Neural crest cell (in vitro differentiated cells): ENCODE measurements around the gene PAX9. TPM values are rescaled to one million over a fixed set of nuclear protein-coding genes. Genes with fewer than 3 reads are reported as not detected.

ENCODE experiments used
- DNase-seq: peaks from one replicate; pipeline ENCODE4 v3.0.0; 2021; ENCODE audit warnings: low read depth, mixed read lengths, low spot score
- H3K27ac Mint-ChIP-seq: one replicate; pipeline ENCODE4 v1.8.0; 2021; ENCODE audit warnings: mild to moderate bottlenecking, mixed read lengths; ENCODE audit not compliant: unreplicated experiment
- H3K27me3 Mint-ChIP-seq: 2 replicates; pipeline ENCODE4 v1.8.0; 2021; ENCODE audit warnings: low read depth, mild to moderate bottlenecking, mixed read lengths
- H3K36me3 Mint-ChIP-seq: 2 replicates; pipeline ENCODE4 v1.8.0; 2021; ENCODE audit warnings: low read depth, mild to moderate bottlenecking, mixed read lengths
- H3K4me1 Mint-ChIP-seq: 2 replicates; pipeline ENCODE4 v1.8.0; 2021; ENCODE audit warnings: mixed read lengths
- H3K4me3 Mint-ChIP-seq: one replicate; pipeline ENCODE4 v1.8.0; 2021; ENCODE audit warnings: mild to moderate bottlenecking, mixed read lengths
- H3K9me3 Mint-ChIP-seq: 2 replicates; pipeline ENCODE4 v1.8.0; 2021; ENCODE audit warnings: mixed read lengths
- CTCF ChIP-seq: fragments of 200-600 bp; sonication (generic); conservative IDR thresholded peaks from 2 replicates; pipeline ENCODE4 v1.5.0; 2021; ENCODE audit warnings: antibody characterized with exemption, mild to moderate bottlenecking
- total RNA-seq: library from RNA; stranded (reverse); gene quantifications from 2 replicates; pipeline ENCODE4 v1.2.1, GENCODE V29; 2021

The PAX9 gene
- total RNA-seq, 1 donor from 2014 or later: not detected

GRCh38 chr14:36702474-36702873, 40.8 kb downstream of the PAX9 start:
- no peak for TF ChIP-seq CTCF
- peaks cover 7% of the 10 kb centered on the region for H3K36me3 Mint-ChIP-seq
- DNase-seq: no peak
- no peak overlapping the region for H3K27ac Mint-ChIP-seq
- no peak overlapping the region for H3K4me3 Mint-ChIP-seq
- H3K4me1 Mint-ChIP-seq: peaks cover 4% of the 10 kb centered on the region
- peaks cover 2% of the 10 kb centered on the region for H3K27me3 Mint-ChIP-seq
- peaks cover 2% of the 10 kb centered on the region for H3K9me3 Mint-ChIP-seq

GRCh38 chr14:36707570-36707969, 45.9 kb downstream of the PAX9 start:
- DNase-seq: no peak
- H3K4me3 Mint-ChIP-seq: no peak overlapping the region
- peaks cover 2% of the 10 kb centered on the region for H3K9me3 Mint-ChIP-seq
- TF ChIP-seq CTCF: no peak
- no peak overlapping the region for H3K27ac Mint-ChIP-seq
- no peaks in the 10 kb centered on the region for H3K27me3 Mint-ChIP-seq
- peaks cover 2% of the 10 kb centered on the region for H3K36me3 Mint-ChIP-seq
- H3K4me1 Mint-ChIP-seq: no peaks in the 10 kb centered on the region

DNA sequence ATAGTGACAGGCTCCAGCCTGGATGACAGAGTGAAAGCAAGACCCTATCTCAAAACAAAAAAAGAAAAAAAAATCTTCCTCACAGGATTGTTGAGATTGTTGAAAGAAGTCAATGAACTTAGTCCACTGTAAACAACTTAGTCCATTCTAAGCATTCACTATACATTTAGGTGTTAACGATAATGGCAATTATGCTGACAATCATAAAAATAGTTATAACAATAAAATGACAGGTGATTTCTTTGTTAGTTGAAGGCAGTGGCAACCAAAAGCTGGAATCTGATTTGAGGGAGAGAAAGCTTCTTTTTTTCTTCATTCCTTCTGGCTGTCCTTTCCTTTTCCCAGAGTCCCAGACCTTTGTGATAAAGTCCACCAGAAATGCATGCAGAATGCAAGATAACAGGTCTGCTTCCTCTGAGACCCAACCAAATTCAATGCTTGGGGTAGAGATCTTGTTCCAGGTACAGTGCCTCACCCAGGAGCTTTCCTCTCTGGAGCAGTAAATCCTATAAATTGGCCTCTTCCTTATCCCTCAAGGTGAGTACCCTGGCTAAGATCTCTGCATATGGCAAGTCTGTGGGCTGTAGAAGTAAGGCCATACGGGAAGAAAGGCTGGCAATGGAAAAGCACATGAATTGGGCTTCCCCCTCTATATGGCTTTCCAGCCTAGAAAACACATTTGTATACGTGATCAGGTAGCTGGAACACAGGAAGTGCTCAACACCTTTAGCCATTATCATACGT, 52.5 kb downstream of the PAX9 start:
- Mint-ChIP-seq H3K27ac (no peak overlapping the region), H3K36me3 (no peaks in the 10 kb centered on the region), H3K4me3 (no peak overlapping the region), H3K4me1 (no peaks in the 10 kb centered on the region), H3K27me3 (no peaks in the 10 kb centered on the region), H3K9me3 (no peaks in the 10 kb centered on the region)
- DNase-seq: no peak
- no peak for TF ChIP-seq CTCF

GRCh38 chr14:36716614-36717184, 55.0 kb downstream of the PAX9 start:
- H3K27ac Mint-ChIP-seq: no peak overlapping the region
- H3K4me1 Mint-ChIP-seq: no peaks in the 10 kb centered on the region
- no peaks in the 10 kb centered on the region for H3K9me3 Mint-ChIP-seq
- no peaks in the 10 kb centered on the region for H3K27me3 Mint-ChIP-seq
- no peak for TF ChIP-seq CTCF
- no peaks in the 10 kb centered on the region for H3K36me3 Mint-ChIP-seq
- no peak for DNase-seq
- no peak overlapping the region for H3K4me3 Mint-ChIP-seq

- H3K27me3 Mint-ChIP-seq: no peaks in the 10 kb centered on the region
- H3K36me3 Mint-ChIP-seq: no peaks in the 10 kb centered on the region
- no peak for TF ChIP-seq CTCF
- H3K9me3 Mint-ChIP-seq: no peaks in the 10 kb centered on the region
- no peak overlapping the region for H3K27ac Mint-ChIP-seq
- DNase-seq: no peak
- H3K4me3 Mint-ChIP-seq: no peak overlapping the region
- H3K4me1 Mint-ChIP-seq: no peaks in the 10 kb centered on the region
Observed at GRCh38 chr14:36717363-36717762, 55.7 kb downstream of the PAX9 start.
